Stomach smooth muscle (tissue), 2 donors: ENCODE data around the gene HCN1.
"Not testable (repeated sequence)": the region's sequence is repeated elsewhere in the genome, so short reads cannot be mapped to it uniquely, and the experiment has no call there.

Experiments used
- H3K27ac ChIP-seq: one replicate; pipeline ENCODE4 v1.7.0; 2013; ENCODE audit warnings: mild to moderate bottlenecking, low read length, inconsistent platforms
- H3K27me3 ChIP-seq, 2 donors: one replicate each; pipeline ENCODE4 v1.7.0; 2013; ENCODE audit warnings: low read length in 2 of 2; ENCODE audit not compliant: insufficient read depth in 2 of 2, control insufficient read depth in 1 of 2
- H3K36me3 ChIP-seq, 2 donors: one replicate each; pipeline ENCODE4 v1.7.0; 2013; ENCODE audit warnings: low read length in 2 of 2; ENCODE audit not compliant: control insufficient read depth in 2 of 2, insufficient read depth in 2 of 2
- H3K4me1 ChIP-seq: one replicate; pipeline ENCODE4 v1.7.0; 2013; ENCODE audit warnings: low read length; ENCODE audit not compliant: control insufficient read depth, insufficient read depth
- H3K4me3 ChIP-seq, 2 donors: one replicate each; pipeline ENCODE4 v1.7.0; 2013; ENCODE audit warnings: low read length in 2 of 2
- H3K9ac ChIP-seq, 2 donors: one replicate each; pipeline ENCODE4 v1.7.0; 2013; ENCODE audit warnings: low read length in 2 of 2, mild to moderate bottlenecking in 1 of 2
- H3K9me3 ChIP-seq, 2 donors: one replicate each; pipeline ENCODE4 v1.7.0; 2013; ENCODE audit warnings: low read length in 2 of 2; ENCODE audit not compliant: control insufficient read depth in 2 of 2
- donor health status: healthy.
- donor health status: Pancreatic carcinoma.

The HCN1 gene

DNA sequence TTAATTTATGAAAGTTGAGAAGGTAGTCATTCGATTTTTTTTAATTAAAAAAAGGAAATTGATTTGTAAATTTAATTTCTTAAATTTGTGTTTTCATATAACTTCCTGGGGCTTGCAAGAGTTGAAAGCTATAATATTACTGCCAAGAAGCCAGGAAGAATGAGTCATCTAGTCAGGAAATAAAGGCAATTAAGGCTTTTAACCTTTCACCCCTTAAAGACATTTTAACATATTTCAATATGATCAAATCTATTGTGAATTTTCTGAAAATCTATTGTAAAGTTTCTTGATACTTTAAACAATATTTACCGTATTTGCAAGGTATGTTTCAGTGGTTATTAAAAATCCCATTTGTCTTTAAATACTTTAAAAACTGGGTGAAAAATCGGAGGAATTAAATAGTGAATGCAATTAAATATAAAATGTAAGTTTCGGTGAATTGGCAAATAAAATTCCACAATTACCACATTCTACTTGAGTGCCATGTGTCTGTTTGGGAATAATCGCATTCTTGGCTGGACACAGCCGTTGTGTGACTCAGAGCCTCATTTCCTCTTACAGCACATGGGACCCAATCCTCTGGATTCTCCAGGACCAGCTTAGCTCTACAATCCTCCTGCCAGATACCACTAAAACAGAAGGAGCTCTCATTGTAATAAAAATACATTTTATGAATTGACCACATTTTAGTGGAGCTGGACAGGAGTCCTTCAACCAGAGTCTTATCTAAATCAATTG lies 310.7 kb downstream of the HCN1 start:
- Histone ChIP-seq H3K4me1 (no peaks in the 10 kb centered on the region), H3K27ac (no peak overlapping the region), H3K4me3 (no peak overlapping the region), H3K36me3 (no peaks in the 10 kb centered on the region), H3K9ac (no peak overlapping the region), H3K27me3 (no peaks in the 10 kb centered on the region), H3K9me3 (no peaks in the 10 kb centered on the region)

GRCh38 chr5:45383985-45384384 lies 312.2 kb downstream of the HCN1 start:
- H3K9me3 ChIP-seq: no peaks in the 10 kb centered on the region
- no peak overlapping the region for H3K27ac ChIP-seq
- H3K4me1 ChIP-seq: no peaks in the 10 kb centered on the region
- no peak overlapping the region for H3K9ac ChIP-seq
- no peak overlapping the region for H3K4me3 ChIP-seq
- no peaks in the 10 kb centered on the region for H3K36me3 ChIP-seq
- H3K27me3 ChIP-seq: no peaks in the 10 kb centered on the region

DNA sequence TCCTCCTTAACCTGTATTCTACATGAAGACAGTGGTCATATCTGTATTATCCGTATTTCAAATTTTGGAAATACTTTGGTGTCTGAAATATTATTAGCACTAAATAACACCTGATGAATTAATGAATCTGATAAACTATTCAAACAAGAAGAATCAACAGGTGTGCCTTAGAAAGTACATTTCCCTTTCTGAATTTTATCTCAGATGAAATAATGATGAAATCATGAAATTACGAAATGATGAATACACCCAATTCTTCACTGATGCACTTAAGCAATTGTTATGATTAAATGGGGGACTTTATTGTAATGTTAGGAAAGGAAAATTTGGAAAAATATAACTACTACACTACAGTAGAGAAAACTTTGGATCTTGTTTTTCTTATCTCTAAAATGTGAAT lies 313.6 kb downstream of the HCN1 start:
- Histone ChIP-seq H3K4me1 (no peaks in the 10 kb centered on the region), H3K27me3 (no peaks in the 10 kb centered on the region), H3K27ac (no peak overlapping the region), H3K9ac (no peak overlapping the region), H3K4me3 (no peak overlapping the region), H3K36me3 (no peaks in the 10 kb centered on the region), H3K9me3 (no peaks in the 10 kb centered on the region)

DNA sequence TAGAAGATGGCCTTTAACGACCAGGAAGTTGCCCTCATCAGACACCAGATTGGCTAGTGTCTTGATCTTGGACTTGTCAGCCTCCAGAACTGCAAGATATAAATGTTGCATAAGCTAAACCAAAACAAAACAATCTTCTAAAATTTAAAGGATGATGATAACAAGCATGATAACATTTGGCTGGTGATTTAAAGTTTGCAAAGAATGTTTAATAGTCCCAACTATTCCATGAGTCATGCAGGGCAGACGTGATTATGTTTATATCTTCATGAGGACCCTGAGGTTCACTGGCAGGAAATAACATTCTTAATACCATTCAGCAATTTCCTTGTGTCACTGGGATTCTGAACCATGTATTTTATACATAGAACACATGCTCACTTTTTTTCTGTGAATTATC lies 319.8 kb downstream of the HCN1 start:
- no peaks in the 10 kb centered on the region for H3K9me3 ChIP-seq
- no peaks in the 10 kb centered on the region for H3K4me1 ChIP-seq
- H3K4me3 ChIP-seq: no peak overlapping the region
- no peak overlapping the region for H3K27ac ChIP-seq
- H3K27me3 ChIP-seq: no peaks in the 10 kb centered on the region
- no peak overlapping the region for H3K9ac ChIP-seq
- H3K36me3 ChIP-seq: no peaks in the 10 kb centered on the region

- no peaks in the 10 kb centered on the region for H3K27me3 ChIP-seq
- no peak overlapping the region for H3K27ac ChIP-seq
- H3K36me3 ChIP-seq: no peaks in the 10 kb centered on the region
- H3K4me3 ChIP-seq: no peak overlapping the region
- H3K9me3 ChIP-seq: no peaks in the 10 kb centered on the region
- no peak overlapping the region for H3K9ac ChIP-seq
- no peaks in the 10 kb centered on the region for H3K4me1 ChIP-seq
Measured at GRCh38 chr5:45372629-45373028, 323.6 kb downstream of the HCN1 start.

- not testable (repeated sequence) for H3K4me1 ChIP-seq, H3K4me3 ChIP-seq, H3K9me3 ChIP-seq, H3K9ac ChIP-seq, H3K27me3 ChIP-seq, H3K27ac ChIP-seq, H3K36me3 ChIP-seq
Measured at GRCh38 chr5:45371423-45371822, 324.8 kb downstream of the HCN1 start.

DNA sequence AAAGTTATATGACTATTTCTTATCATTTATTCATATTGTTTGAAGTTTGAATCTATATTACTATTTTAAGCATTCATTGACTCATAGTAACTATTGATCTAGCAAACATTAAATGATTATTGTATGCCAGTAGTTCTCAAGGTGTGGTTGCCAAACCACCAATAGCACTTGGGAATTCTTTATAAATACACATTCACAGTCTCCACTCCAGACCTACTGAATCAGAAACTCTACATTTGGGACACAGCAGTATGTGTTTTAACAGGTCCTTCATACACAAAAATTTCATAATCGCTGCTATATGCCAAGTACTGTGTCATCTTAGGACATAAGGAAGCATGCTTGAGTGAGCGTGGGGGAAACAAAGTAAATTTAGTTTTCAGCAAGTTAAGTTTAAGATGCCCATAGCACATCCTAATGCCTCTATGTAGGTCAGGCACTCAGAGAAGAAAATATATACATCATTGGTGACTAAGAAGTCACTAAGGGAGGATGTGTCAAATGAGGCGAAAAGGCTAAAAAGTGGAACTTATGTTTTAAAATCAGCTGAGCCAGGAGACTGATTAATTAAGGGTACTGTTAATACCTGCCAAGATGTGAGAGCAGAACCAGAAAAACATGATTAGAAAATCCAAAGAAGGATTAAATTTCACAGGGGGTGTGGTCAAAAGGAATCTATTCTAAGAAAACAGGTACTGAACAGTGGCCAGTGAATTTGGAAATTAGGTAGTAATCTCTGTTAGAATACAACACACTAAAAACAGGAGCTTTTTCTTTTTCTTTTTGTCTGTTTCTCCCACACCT lies 340.8 kb downstream of the HCN1 start:
- Histone ChIP-seq H3K9me3 (no peaks in the 10 kb centered on the region), H3K27me3 (no peaks in the 10 kb centered on the region), H3K27ac (no peak overlapping the region), H3K9ac (no peak overlapping the region), H3K4me1 (no peaks in the 10 kb centered on the region), H3K36me3 (no peaks in the 10 kb centered on the region), H3K4me3 (no peak overlapping the region)

DNA sequence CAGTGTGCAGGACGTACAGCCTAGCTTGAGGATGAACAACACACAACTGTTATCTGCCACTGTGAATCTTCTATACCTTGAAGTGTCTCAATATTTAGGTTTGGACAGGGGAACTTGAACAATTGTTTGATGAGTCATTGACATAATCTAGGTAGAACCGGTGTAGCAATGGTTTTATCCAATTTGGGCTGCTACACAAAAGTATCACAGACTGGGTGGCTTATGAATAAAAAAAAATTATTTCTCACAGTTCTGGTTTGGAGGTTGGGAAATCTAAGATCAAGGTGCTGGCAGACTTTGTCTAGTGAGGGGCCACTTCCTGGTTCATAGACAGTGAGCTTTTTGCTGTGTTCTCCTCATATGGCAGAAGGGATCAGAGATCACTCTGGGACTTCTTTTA lies 359.7 kb downstream of the HCN1 start:
- Histone ChIP-seq H3K9me3 (no peaks in the 10 kb centered on the region), H3K27ac (no peak overlapping the region), H3K4me3 (no peak overlapping the region), H3K36me3 (no peaks in the 10 kb centered on the region), H3K27me3 (no peaks in the 10 kb centered on the region), H3K9ac (no peak overlapping the region), H3K4me1 (no peaks in the 10 kb centered on the region)

- Histone ChIP-seq H3K4me1 (no peaks in the 10 kb centered on the region), H3K9ac (no peak overlapping the region), H3K4me3 (no peak overlapping the region), H3K36me3 (no peaks in the 10 kb centered on the region), H3K9me3 (no peaks in the 10 kb centered on the region), H3K27me3 (no peaks in the 10 kb centered on the region), H3K27ac (no peak overlapping the region)
Measured at GRCh38 chr5:45335978-45336377, 360.2 kb downstream of the HCN1 start.

GRCh38 chr5:45335346-45335745 lies 360.8 kb downstream of the HCN1 start:
- H3K9me3 ChIP-seq: no peaks in the 10 kb centered on the region
- H3K36me3 ChIP-seq: no peaks in the 10 kb centered on the region
- no peak overlapping the region for H3K27ac ChIP-seq
- no peak overlapping the region for H3K4me3 ChIP-seq
- H3K9ac ChIP-seq: no peak overlapping the region
- no peaks in the 10 kb centered on the region for H3K27me3 ChIP-seq
- no peaks in the 10 kb centered on the region for H3K4me1 ChIP-seq

DNA sequence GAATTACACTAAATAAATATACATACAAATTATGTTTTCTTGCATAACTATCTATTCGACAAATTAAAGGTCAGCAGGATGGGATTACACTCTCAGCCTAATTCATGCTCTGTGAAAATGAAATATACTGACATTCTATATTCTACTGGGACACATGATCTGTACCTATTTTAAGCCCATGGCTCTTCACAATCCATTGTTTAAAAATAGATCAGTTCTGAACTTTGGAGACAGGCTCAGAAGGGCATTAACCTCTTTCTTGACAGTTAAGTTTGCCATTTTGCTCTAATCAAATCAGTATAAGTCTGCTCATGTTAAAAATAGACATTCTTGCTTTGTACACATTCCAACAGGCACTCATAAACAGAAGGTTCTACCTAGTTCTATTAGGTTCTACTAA lies 361.2 kb downstream of the HCN1 start:
- Histone ChIP-seq H3K27ac (no peak overlapping the region), H3K4me3 (no peak overlapping the region), H3K9ac (no peak overlapping the region), H3K4me1 (no peaks in the 10 kb centered on the region), H3K9me3 (no peaks in the 10 kb centered on the region), H3K27me3 (no peaks in the 10 kb centered on the region), H3K36me3 (no peaks in the 10 kb centered on the region)
